SK-N-SH treated with all-trans-retinoic acid at 6 μM for 48 hours (cell line): ENCODE data around the gene SLC5A6.

ENCODE experiments used
- ATAC-seq: fragments of 200-7000 bp; cut with Tn5 transposase; 3 replicates; pipeline ENCODE4 v1.9.1; 2020; ENCODE audit warnings: mild to moderate bottlenecking, moderate library complexity
- ARNTL ChIP-seq: fragments of 450-650 bp; formaldehyde crosslinking; IDR thresholded peaks from 2 replicates; pipeline ENCODE4 v1.5.0; 2020; ENCODE audit warnings: low read depth, mild to moderate bottlenecking, moderate library complexity, borderline replicate concordance
- BACH2 ChIP-seq: fragments of 250-450 bp; sonication (Bioruptor Pico); IDR thresholded peaks from 2 replicates; pipeline ENCODE4 v1.9.0; 2021; ENCODE audit warnings: mild to moderate bottlenecking, borderline replicate concordance
- CSDC2 ChIP-seq: fragments of 250-450 bp; sonication (Bioruptor Pico); IDR thresholded peaks from 2 replicates; pipeline ENCODE4 v1.5.0; 2020; ENCODE audit warnings: mild to moderate bottlenecking, moderate library complexity
- GLIS3 ChIP-seq: fragments of 250-450 bp; sonication (Bioruptor Pico); IDR thresholded peaks from 2 replicates; pipeline ENCODE4 v1.5.0; 2020; ENCODE audit warnings: mild to moderate bottlenecking, moderate library complexity
- ISL1 ChIP-seq: fragments of 250-450 bp; sonication (Bioruptor Pico); IDR thresholded peaks from 2 replicates; pipeline ENCODE4 v2.1.2; 2022; ENCODE audit warnings: mild to moderate bottlenecking, moderate library complexity
- OSR1 ChIP-seq: fragments of 250-450 bp; sonication (Bioruptor Pico); IDR thresholded peaks from 2 replicates; pipeline ENCODE4 v1.8.0; 2022; ENCODE audit warnings: moderate library complexity, mild to moderate bottlenecking, inconsistent platforms
- PPARA ChIP-seq: fragments of 250-450 bp; sonication (Bioruptor Pico); IDR thresholded peaks from 2 replicates; pipeline ENCODE4 v1.5.0; 2020; ENCODE audit warnings: mild to moderate bottlenecking, borderline replicate concordance
- RARB ChIP-seq: fragments of 250-450 bp; sonication (Bioruptor Pico); IDR thresholded peaks from 2 replicates; pipeline ENCODE4 v1.8.0; 2021; ENCODE audit warnings: mild to moderate bottlenecking, moderate library complexity
- TOX ChIP-seq: fragments of 250-450 bp; sonication (Bioruptor Pico); IDR thresholded peaks from 2 replicates; pipeline ENCODE4 v1.8.0; 2021; ENCODE audit warnings: mild to moderate bottlenecking, moderate library complexity, borderline replicate concordance
- ZC3H10 ChIP-seq: fragments of 250-450 bp; sonication (Bioruptor Pico); IDR thresholded peaks from 2 replicates; pipeline ENCODE4 v1.5.1; 2021; ENCODE audit warnings: mild to moderate bottlenecking, moderate library complexity
- ZFP3 ChIP-seq: fragments of 250-450 bp; sonication (Bioruptor Pico); IDR thresholded peaks from 2 replicates; pipeline ENCODE4 v1.5.0; 2020; ENCODE audit warnings: mild to moderate bottlenecking, moderate library complexity
- ZFP30 ChIP-seq: fragments of 450-650 bp; formaldehyde crosslinking; IDR thresholded peaks from 2 replicates; pipeline ENCODE4 v1.5.0; 2022; ENCODE audit warnings: mild to moderate bottlenecking, moderate library complexity
- ZNF565 ChIP-seq: fragments of 450-650 bp; formaldehyde crosslinking; conservative IDR thresholded peaks from 2 replicates; pipeline ENCODE4 v1.5.0; 2020; ENCODE audit warnings: low read depth, mild to moderate bottlenecking, moderate library complexity
- ZNF70 ChIP-seq: fragments of 450-650 bp; formaldehyde crosslinking; IDR thresholded peaks from 2 replicates; pipeline ENCODE4 v1.5.0; 2020; ENCODE audit warnings: mild to moderate bottlenecking, moderate library complexity
- ZNF8 ChIP-seq: fragments of 450-650 bp; formaldehyde crosslinking; IDR thresholded peaks from 2 replicates; pipeline ENCODE4 v1.5.0; 2020; ENCODE audit warnings: mild to moderate bottlenecking, moderate library complexity
- TF ChIP-seq, protein P1 (sequence below): fragments of 250-450 bp; sonication (Bioruptor Pico); IDR thresholded peaks from 2 replicates; pipeline ENCODE4 v1.5.1; 2020; ENCODE audit warnings: low read depth, mild to moderate bottlenecking, moderate library complexity
- TF ChIP-seq, protein P2 (sequence below): fragments of 250-450 bp; sonication (Bioruptor Pico); IDR thresholded peaks from 2 replicates; pipeline ENCODE4 v1.5.1; 2021; ENCODE audit warnings: mild to moderate bottlenecking, moderate library complexity
- TF ChIP-seq, protein P3 (sequence below): fragments of 250-450 bp; sonication (Bioruptor Pico); IDR thresholded peaks from 2 replicates; pipeline ENCODE4 v1.5.0; 2020; ENCODE audit warnings: mild to moderate bottlenecking, moderate library complexity
- TF ChIP-seq, protein P4 (sequence below): fragments of 250-450 bp; sonication (Bioruptor Pico); IDR thresholded peaks from 2 replicates; pipeline ENCODE4 v1.8.0; 2020; ENCODE audit warnings: mild to moderate bottlenecking, moderate library complexity, borderline replicate concordance

Gene SLC5A6

DNA sequence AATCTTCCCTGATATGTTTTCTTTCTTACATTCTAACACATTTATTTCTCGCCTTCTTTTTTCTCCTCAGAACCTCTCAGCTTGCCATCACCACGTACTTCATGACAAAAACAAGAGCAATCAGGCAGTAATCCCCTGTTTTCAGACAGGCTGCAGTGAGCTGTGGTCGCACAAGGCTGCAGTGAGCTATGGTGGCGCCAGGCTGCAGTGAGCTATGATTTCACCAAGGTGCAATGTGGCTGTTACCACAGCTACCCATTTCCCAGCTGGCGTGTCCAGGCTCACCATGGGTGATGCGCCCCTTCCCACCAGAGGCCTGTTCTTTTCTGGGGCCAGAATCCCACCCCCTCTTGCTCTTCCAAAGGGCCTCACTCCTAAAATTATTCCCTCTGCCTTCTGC is 37.4 kb downstream of the SLC5A6 start:
- peak; percentile 35; the same call in 2 of the 3 replicates for ATAC-seq
- TF ChIP-seq PPARA (no peak), ISL1 (CRISPR knock-in tag) (no peak), OSR1 (CRISPR knock-in tag) (no peak), CSDC2 (CRISPR knock-in tag) (no peak), ARNTL (CRISPR knock-in tag) (no peak), ZC3H10 (no peak)
- TF ChIP-seq, protein P1, sequence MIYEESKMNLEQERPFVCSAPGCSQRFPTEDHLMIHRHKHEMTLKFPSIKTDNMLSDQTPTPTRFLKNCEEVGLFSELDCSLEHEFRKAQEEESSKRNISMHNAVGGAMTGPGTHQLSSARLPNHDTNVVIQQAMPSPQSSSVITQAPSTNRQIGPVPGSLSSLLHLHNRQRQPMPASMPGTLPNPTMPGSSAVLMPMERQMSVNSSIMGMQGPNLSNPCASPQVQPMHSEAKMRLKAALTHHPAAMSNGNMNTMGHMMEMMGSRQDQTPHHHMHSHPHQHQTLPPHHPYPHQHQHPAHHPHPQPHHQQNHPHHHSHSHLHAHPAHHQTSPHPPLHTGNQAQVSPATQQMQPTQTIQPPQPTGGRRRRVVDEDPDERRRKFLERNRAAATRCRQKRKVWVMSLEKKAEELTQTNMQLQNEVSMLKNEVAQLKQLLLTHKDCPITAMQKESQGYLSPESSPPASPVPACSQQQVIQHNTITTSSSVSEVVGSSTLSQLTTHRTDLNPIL (CRISPR knock-in tag), result no peak
- TF ChIP-seq, protein P2, sequence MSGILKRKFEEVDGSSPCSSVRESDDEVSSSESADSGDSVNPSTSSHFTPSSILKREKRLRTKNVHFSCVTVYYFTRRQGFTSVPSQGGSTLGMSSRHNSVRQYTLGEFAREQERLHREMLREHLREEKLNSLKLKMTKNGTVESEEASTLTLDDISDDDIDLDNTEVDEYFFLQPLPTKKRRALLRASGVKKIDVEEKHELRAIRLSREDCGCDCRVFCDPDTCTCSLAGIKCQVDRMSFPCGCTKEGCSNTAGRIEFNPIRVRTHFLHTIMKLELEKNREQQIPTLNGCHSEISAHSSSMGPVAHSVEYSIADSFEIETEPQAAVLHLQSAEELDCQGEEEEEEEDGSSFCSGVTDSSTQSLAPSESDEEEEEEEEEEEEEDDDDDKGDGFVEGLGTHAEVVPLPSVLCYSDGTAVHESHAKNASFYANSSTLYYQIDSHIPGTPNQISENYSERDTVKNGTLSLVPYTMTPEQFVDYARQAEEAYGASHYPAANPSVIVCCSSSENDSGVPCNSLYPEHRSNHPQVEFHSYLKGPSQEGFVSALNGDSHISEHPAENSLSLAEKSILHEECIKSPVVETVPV, result no peak

DNA sequence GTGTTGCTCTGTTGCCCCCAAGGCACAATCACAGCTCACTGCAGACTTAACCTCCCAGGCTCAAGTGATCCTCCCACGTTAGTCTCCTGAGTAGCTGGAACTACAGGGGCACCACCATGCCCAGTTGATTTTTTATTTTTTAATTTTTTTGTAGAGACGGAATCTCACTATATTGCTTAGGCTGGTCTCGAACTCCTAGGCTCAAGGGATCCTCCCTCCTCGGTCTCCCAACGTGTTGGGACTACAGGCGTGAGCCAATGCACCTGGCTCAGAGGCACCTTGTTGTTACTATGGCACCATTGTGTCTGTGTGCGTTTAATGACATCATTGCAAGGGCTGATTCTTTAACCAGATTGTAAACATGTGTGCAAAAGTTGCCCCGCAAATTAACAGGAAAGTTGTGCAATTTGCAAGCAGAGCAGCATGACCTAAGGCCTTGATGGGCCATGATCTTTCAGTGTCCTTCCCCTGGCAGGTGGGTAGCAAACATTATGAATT is 40.7 kb downstream of the SLC5A6 start:
- no peak for ATAC-seq
- TF ChIP-seq GLIS3 (no peak), PPARA (no peak), ISL1 (CRISPR knock-in tag) (no peak), ZNF8 (no peak), ZFP3 (CRISPR knock-in tag) (no peak), ZNF565 (CRISPR knock-in tag) (no peak), ZFP30 (no peak), RARB (CRISPR knock-in tag) (no peak), ZC3H10 (no peak), BACH2 (CRISPR knock-in tag) (no peak), ARNTL (CRISPR knock-in tag) (no peak), OSR1 (CRISPR knock-in tag) (no peak)
- TF ChIP-seq, protein P3, sequence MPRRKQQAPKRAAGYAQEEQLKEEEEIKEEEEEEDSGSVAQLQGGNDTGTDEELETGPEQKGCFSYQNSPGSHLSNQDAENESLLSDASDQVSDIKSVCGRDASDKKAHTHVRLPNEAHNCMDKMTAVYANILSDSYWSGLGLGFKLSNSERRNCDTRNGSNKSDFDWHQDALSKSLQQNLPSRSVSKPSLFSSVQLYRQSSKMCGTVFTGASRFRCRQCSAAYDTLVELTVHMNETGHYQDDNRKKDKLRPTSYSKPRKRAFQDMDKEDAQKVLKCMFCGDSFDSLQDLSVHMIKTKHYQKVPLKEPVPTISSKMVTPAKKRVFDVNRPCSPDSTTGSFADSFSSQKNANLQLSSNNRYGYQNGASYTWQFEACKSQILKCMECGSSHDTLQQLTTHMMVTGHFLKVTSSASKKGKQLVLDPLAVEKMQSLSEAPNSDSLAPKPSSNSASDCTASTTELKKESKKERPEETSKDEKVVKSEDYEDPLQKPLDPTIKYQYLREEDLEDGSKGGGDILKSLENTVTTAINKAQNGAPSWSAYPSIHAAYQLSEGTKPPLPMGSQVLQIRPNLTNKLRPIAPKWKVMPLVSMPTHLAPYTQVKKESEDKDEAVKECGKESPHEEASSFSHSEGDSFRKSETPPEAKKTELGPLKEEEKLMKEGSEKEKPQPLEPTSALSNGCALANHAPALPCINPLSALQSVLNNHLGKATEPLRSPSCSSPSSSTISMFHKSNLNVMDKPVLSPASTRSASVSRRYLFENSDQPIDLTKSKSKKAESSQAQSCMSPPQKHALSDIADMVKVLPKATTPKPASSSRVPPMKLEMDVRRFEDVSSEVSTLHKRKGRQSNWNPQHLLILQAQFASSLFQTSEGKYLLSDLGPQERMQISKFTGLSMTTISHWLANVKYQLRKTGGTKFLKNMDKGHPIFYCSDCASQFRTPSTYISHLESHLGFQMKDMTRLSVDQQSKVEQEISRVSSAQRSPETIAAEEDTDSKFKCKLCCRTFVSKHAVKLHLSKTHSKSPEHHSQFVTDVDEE (CRISPR knock-in tag), result no peak
- TF ChIP-seq, protein P2, result no peak
- TF ChIP-seq, protein P4, sequence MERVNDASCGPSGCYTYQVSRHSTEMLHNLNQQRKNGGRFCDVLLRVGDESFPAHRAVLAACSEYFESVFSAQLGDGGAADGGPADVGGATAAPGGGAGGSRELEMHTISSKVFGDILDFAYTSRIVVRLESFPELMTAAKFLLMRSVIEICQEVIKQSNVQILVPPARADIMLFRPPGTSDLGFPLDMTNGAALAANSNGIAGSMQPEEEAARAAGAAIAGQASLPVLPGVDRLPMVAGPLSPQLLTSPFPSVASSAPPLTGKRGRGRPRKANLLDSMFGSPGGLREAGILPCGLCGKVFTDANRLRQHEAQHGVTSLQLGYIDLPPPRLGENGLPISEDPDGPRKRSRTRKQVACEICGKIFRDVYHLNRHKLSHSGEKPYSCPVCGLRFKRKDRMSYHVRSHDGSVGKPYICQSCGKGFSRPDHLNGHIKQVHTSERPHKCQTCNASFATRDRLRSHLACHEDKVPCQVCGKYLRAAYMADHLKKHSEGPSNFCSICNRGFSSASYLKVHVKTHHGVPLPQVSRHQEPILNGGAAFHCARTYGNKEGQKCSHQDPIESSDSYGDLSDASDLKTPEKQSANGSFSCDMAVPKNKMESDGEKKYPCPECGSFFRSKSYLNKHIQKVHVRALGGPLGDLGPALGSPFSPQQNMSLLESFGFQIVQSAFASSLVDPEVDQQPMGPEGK (CRISPR knock-in tag), result no peak
- TF ChIP-seq, protein P1 (CRISPR knock-in tag), result no peak

DNA sequence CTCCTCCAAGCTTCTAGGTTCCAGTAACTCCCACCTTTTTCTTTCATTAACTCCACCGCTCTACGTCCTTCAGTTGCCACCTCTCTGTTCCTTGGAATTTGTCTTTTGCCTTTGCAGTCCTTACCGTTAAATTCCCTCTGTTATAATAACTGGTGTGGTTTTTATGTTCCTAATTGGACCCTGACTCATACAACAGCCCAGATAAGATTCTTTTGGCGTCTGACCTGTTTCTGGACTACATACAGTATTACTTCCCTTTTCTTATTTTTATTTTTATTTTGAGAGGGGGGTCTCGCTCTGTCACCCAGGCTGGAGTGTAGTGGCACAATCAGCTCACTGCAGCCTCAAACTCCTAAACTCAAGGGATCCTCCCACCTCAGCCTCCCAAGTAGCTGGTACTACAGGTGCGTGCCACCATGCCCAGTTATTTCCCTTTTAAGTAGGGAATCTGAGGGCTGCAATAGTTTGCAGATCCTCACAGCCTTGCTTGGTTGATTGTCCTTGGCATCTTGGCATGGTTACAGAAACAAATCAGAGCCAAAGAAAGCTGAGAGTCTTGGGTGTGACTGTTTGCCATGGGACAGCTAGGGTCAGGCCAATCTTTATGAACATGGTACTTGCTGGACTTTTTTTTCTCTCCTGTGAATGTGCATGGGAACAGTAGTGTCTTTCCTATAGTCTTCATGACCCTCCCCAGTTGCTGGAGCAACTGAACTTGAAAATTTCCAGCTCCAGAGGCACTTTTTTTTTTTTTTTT is 41.3 kb downstream of the SLC5A6 start:
- ATAC-seq, result no peak; the same call in 2 of the 3 replicates
- no peak for TF ChIP-seq ZFP3 (CRISPR knock-in tag)
- TF ChIP-seq, protein P2, result no peak
- TF ChIP-seq ZNF70 (CRISPR knock-in tag), result no peak
- no peak for TF ChIP-seq BACH2 (CRISPR knock-in tag)
- TF ChIP-seq, protein P3 (CRISPR knock-in tag), result no peak
- TF ChIP-seq, protein P1 (CRISPR knock-in tag), result no peak
- TF ChIP-seq TOX (CRISPR knock-in tag), result no peak
